NCI-H2196 (cell line): ENCODE measurements around the gene TXLNA.
A peak's percentile ranks its signal among the peaks of the same experiment; 100 is the strongest.

Experiments used
- DNase-seq: peaks from one replicate; lab custom pipeline; 2025; ENCODE audit not compliant: unreplicated experiment; lab: John Stamatoyannopoulos, UW

Gene TXLNA

DNA sequence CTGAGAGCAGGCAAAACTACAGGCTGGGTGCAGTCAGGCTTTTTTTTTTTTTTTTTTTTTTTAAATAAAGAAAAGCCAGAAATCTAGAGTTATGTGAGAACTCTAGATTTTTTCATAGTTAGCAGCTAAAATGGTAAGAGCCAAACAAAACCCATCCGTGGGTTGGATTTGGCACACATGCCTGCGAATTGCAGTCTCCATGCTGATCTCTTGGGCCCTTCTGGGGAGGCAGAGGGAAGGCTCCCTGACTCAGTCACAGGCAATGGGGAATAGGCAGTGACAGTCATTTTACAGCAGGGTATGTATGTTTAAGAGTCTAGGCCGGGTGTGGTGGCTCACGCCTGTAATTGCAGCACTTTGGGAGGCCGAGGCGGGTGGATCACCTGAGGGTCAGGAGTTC lies 2.6 kb downstream of the TXLNA start:
- no peak for DNase-seq

- DNase-seq: no peak
Measured at GRCh38 chr1:32184650-32185049, 5.2 kb downstream of the TXLNA start.

- no peak for DNase-seq
Measured at GRCh38 chr1:32186077-32186476, 6.6 kb downstream of the TXLNA start.

GRCh38 chr1:32186491-32186890 lies 7.0 kb downstream of the TXLNA start:
- no peak for DNase-seq

DNA sequence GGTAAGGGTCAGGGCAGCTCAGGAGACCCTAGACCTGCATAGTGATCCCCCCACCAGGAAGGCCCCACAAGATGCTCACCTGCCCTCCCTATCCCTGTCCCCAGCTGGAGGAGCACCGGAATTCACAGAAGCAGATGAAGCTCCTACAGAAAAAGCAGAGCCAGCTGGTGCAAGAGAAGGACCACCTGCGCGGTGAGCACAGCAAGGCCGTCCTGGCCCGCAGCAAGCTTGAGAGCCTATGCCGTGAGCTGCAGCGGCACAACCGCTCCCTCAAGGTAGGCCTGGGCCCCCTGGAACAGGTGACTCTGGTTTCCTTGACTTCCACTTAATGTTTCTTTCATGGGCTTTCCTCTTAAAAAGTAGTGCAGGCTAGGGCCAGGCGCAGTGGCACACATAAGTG lies 8.4 kb downstream of the TXLNA start:
- no peak for DNase-seq

- DNase-seq: no peak
Measured at GRCh38 chr1:32192220-32192948, 12.9 kb downstream of the TXLNA start.

GRCh38 chr1:32194984-32195383 lies 15.5 kb downstream of the TXLNA start:
- no peak for DNase-seq

DNA sequence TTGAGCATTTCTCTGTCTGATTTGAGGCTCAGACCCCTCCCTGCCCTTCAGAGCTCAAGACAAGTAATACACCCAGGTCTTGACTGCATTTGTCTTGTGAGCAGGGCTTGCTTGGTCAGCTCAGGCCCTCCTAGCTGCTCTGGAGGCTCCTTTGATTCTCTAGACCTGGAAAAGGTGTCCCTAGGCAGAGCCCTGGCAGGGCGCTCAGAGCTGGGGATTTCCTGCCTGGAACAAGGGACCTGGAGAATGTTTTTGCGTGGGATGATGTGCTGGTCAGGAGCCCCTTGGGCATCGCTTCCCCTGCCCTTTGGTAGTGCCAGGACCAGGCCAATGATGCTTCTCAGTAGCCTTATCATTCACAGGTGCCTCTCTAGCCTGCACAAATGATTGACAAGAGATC lies 16.1 kb downstream of the TXLNA start:
- DNase-seq: no peak

GRCh38 chr1:32195972-32196823 lies 16.7 kb downstream of the TXLNA start:
- no peak for DNase-seq

- DNase-seq: no peak
Measured at GRCh38 chr1:32197074-32197473, 17.6 kb downstream of the TXLNA start.

- no peak for DNase-seq
Measured at GRCh38 chr1:32197837-32198236, 18.4 kb downstream of the TXLNA start.

- DNase-seq: no peak
Measured at GRCh38 chr1:32198237-32199042, 19.0 kb downstream of the TXLNA start.

DNA sequence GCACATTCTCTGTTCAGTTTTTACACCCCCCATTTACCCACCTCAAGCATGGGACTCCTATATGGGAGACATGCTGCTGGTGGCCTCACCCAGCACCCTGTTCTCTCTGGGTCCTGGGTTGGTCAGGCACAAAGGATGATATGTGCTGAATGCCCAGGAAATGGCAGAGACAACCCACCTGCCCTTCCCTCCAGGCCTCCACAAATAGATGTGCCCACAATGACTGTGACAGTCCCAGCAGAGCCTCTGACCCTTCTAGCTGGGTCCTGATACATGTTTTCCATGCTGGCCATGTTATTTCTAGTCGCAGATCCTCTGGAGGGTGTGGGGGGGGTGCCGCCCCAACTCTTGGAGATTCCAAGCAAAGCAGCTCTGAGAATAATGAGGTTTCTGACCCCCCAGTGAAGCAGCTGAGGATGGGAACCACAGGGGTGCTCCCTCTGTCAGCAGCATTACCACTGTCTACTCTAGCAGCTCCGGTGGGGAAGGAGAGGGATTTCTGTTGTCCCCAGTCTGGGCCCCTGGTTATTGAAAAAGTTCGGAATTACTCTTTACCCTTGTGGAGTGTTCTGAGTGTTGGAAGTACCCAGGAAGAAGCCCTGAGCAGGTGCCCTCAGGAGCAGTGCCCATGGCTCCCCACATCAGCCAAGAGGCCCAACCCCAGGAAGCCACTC lies 19.7 kb downstream of the TXLNA start:
- no peak for DNase-seq

GRCh38 chr1:32199717-32200072 lies 20.2 kb downstream of the TXLNA start:
- DNase-seq: peak; percentile 88

DNA sequence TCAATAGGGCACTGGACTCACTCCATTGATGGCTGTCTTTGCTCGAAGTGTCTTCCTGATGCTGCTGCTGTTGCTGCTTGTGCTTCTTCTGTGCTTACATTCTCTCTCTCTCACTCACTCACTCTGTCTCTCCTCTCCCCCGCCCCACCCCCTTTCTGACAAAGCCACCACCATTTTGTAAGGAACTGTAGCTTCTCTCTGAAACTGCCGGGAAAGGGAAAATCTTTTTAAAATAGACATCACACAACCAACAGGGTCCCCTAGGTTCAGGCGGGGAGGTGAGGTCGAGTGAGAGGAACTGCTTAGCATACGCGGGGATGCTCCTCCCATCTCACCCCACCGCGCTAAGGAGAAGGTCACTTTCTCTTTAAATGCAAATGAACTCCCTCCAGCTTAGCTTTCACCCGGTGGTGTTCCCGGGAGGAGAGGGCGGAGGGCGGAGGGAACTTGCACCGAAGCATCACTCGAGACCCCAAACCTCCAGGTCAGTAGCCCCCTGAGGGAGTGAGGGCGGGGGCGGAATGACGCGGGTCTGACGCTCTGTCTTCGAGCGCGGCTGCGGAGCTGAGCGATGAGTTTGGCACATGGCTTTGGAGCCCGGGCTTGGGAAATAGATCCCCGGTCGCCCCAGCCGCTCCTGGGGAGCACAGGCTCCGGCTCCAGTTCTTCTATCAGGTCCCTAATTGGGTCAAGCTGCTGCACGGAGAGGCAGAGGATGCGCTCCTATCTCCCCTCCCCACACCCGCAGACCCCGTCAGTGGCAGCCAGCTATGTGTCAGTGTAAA lies 20.9 kb downstream of the TXLNA start, which contains the start of gene CCDC28B:
TSS of gene CCDC28B (plus strand) at position 370 of the 785 bp plus-strand sequence. CDS start 1,341 bp downstream, outside the sequence.
- DNase-seq: peak; percentile 80

- DNase-seq: peak; percentile 41
Measured at GRCh38 chr1:32201011-32201855, 21.8 kb downstream of the TXLNA start.

GRCh38 chr1:32204943-32205361 lies 25.5 kb downstream of the TXLNA start:
- no peak for DNase-seq

- peak; percentile 95 for DNase-seq
Measured at GRCh38 chr1:32205401-32206370, 26.2 kb downstream of the TXLNA start, which contains the start of gene IQCC. Gene IQCC (plus strand): TSS chr1:32205671. CDS start chr1:32205682, 11 bp downstream.
